GM18517 (cell line): ENCODE data around the gene LGALS9.

Source experiments
- ATAC-seq: cut with Tn5 transposase; IDR thresholded peaks from one replicate; pipeline ENCODE4 v1.9.1; 2021; ENCODE audit warnings: mild to moderate bottlenecking, moderate library complexity; ENCODE audit not compliant: unreplicated experiment

LGALS9 gene

GRCh38 chr17:27602721-27603420 is 28.1 kb upstream of the LGALS9 start:
- no peak for ATAC-seq

- no peak for ATAC-seq
Measured at GRCh38 chr17:27603421-27603770, 27.6 kb upstream of the LGALS9 start.

GRCh38 chr17:27603880-27604794 is 26.9 kb upstream of the LGALS9 start:
- no peak for ATAC-seq

GRCh38 chr17:27605409-27605808 is 25.6 kb upstream of the LGALS9 start:
- no peak for ATAC-seq

GRCh38 chr17:27607521-27608091 is 23.4 kb upstream of the LGALS9 start:
- ATAC-seq: no peak

GRCh38 chr17:27608328-27609230 is 22.4 kb upstream of the LGALS9 start:
- ATAC-seq: no peak

- ATAC-seq: no peak
Measured at GRCh38 chr17:27609611-27610303, 21.2 kb upstream of the LGALS9 start.

- no peak for ATAC-seq
Measured at GRCh38 chr17:27610304-27610677, 20.7 kb upstream of the LGALS9 start.

- no peak for ATAC-seq
Measured at GRCh38 chr17:27612160-27612770, 18.7 kb upstream of the LGALS9 start.

GRCh38 chr17:27613433-27613832 is 17.6 kb upstream of the LGALS9 start:
- ATAC-seq: no peak

GRCh38 chr17:27615121-27615520 is 15.9 kb upstream of the LGALS9 start:
- ATAC-seq: no peak

GRCh38 chr17:27616414-27616813 is 14.6 kb upstream of the LGALS9 start:
- no peak for ATAC-seq

- ATAC-seq: no peak
Measured at GRCh38 chr17:27618417-27618816, 12.6 kb upstream of the LGALS9 start.

GRCh38 chr17:27620721-27621120 is 10.3 kb upstream of the LGALS9 start:
- no peak for ATAC-seq

- ATAC-seq: no peak
Measured at GRCh38 chr17:27621536-27621935, 9.5 kb upstream of the LGALS9 start.

GRCh38 chr17:27621942-27622559 is 8.9 kb upstream of the LGALS9 start:
- ATAC-seq: no peak

- ATAC-seq: no peak
Measured at GRCh38 chr17:27622986-27623385, 8.0 kb upstream of the LGALS9 start.

- ATAC-seq: no peak
Measured at GRCh38 chr17:27623614-27624013, 7.4 kb upstream of the LGALS9 start.

- ATAC-seq: no peak
Measured at GRCh38 chr17:27624539-27624938, 6.4 kb upstream of the LGALS9 start.
